Bone marrow (tissue), 2 donors: ENCODE measurements around the gene HYAL2.
"Not testable (repeated sequence)": the region's sequence is repeated elsewhere in the genome, so short reads cannot be mapped to it uniquely, and the experiment has no call there.

Experiments used
- DNase-seq, 2 donors: peaks; one replicate each; lab custom pipeline; 2025; lab: John Stamatoyannopoulos, UW

Gene HYAL2

GRCh38 chr3:50290161-50290641, 32.3 kb downstream of the HYAL2 start:
- no peak for DNase-seq

GRCh38 chr3:50289130-50289529, 33.4 kb downstream of the HYAL2 start:
- DNase-seq = no peak

DNA sequence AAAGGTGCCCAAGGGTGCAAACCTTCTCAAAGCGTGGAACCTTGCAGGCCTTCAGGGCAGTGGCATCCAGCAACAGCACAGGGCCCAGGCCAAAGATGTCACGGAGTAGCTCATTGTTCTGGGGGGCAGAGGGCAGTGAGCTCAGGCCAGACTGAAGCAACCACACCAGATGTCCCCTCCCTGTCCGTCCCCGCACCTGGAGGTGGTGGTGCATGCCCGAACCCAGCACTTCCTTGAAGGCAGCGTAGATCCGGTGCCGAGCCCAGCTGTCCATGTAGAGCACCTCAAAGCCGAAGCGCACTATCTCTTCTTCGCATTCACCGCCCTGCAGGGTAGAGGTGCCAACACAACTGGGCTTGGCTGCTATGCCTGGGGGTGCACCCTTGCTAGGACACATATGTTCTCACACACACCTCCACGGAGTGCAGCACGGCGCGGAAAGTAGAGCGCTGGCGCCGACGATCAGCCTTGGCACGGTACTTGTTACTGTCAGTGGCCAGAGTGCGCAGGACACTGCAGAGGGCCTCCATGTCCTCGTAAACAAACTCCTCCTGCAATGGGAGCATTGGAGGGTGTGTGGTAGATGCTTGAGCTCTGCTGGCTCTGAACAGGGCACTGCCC, 34.0 kb downstream of the HYAL2 start:
- no peak for DNase-seq

DNA sequence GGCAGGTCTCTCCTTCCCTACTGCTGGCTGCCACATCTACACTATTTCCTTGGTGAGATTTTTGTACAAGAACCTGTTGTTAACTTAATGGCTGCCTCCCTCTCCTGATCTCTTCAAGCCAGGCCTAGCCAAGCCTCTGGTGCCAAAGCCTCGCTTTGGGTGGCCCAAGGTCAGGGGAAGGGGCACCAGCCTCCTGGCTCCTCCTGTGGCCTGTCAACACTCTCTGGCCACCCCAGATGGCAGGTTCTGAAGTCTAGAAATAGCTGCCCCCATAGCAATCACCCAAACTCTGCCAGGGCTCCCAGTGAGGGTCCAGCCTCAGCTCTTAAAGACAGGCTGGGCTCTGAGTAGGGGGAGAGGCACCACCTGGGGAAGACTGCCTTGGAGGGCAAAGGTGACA, 35.3 kb downstream of the HYAL2 start:
- DNase-seq = no peak

GRCh38 chr3:50286322-50287227, 36.0 kb downstream of the HYAL2 start:
- no peak for DNase-seq

GRCh38 chr3:50284121-50284520, 38.4 kb downstream of the HYAL2 start:
- DNase-seq = not testable (repeated sequence)

- no peak for DNase-seq
Observed at GRCh38 chr3:50279255-50280016, 43.1 kb downstream of the HYAL2 start.

DNA sequence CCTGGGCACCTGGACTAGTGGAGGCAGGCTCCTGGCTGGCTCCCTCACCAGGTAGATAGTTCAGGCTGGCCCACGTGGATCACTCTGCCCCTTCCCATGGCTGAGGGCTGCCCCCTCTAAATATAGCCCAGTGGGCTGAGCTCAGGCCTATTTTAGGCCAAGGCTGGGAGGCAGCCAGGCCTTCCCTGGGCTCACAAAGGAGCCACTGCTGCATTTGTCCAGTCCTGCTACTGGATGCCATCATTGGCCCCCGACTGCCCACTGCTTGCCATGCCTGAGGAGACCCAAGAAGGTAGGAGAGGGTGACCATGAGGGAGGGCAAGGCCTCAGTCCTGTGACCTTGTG, 43.7 kb downstream of the HYAL2 start, which contains the start of gene LSMEM2:
LSMEM2 (plus strand) TSS at position 208 of the 345 bp plus-strand sequence; CDS start at position 235, 27 bp downstream.
- no peak for DNase-seq

- DNase-seq = no peak
Observed at GRCh38 chr3:50278123-50278879, 44.2 kb downstream of the HYAL2 start.

- DNase-seq = no peak
Observed at GRCh38 chr3:50276762-50277101, 45.8 kb downstream of the HYAL2 start.

GRCh38 chr3:50275996-50276761, 46.4 kb downstream of the HYAL2 start:
- DNase-seq = no peak

GRCh38 chr3:50275141-50275995, 47.2 kb downstream of the HYAL2 start:
- no peak for DNase-seq

GRCh38 chr3:50274371-50275104, 48.0 kb downstream of the HYAL2 start:
- peak; percentile 37 to 49 for DNase-seq

DNA sequence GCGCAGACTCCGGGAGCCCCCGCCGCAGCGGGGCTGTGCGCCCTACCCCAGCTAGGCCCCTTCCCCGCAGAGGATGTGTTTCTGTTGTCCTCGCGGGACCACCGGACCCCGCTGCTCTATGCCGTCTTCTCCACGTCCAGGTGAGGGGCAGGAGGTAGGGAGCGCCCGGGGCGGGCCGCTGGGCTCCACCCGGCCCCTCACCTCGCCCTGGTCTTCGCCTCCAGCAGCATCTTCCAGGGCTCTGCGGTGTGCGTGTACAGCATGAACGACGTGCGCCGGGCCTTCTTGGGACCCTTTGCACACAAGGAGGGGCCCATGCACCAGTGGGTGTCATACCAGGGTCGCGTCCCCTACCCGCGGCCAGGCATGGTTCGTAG, 48.9 kb downstream of the HYAL2 start:
- no peak for DNase-seq

GRCh38 chr3:50272911-50273688, 49.4 kb downstream of the HYAL2 start:
- DNase-seq = peak; percentile 43 to 82

DNA sequence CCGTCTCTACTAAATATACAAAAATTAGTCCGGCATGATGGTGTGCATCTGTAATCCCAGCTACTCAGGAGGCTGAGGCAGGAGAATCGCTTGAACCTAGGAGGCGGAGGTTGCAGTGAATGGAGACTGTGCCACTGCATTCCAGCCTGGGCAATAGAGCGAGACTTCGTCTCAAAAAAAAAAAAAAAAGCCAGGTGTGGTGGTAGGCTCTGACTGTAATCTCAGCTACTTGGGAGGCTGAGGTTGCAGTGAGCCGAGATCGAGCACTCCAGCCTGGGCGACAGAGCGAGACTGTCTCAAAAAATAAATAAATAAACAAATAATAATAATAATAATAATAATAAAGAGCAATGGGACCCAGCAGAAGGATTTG, 50.0 kb downstream of the HYAL2 start:
- not testable (repeated sequence) for DNase-seq

DNA sequence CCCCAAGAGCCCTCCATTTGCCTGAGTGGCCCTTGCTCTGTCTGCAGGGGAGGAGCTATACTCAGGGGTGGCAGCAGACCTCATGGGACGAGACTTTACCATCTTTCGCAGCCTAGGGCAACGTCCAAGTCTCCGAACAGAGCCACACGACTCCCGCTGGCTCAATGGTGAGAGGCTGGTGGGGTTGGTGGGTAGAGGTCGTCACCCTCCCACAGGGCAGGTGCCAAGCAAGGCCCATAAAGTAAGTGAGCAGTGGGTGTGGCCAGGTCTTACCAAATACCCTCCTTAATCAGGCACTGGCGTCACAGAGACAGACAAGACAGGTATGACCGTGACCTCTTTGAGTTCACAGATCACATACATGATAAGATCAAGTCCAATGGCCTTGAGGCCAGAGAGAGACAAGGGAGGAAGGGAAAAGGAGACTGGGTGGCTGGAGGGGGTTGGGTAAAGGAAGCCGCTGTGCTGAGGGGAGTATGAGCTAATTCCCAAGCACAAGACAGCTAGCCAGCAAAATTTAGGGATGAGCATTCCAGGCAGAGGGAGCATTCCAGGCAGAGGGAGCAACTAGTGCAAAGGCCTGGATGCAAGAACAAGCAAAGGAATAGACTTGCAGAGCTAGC, 51.1 kb downstream of the HYAL2 start:
- DNase-seq = no peak
